Ovary (tissue), 10 donors: ENCODE results near the gene TERB1. TPM values are rescaled to one million over a fixed set of nuclear protein-coding genes. Genes with fewer than 3 reads are reported as not detected.
A peak's percentile ranks its signal among the peaks of the same experiment; 100 is the strongest.

Experiments used
- DNase-seq, 5 donors: peaks; one replicate each; pipeline ENCODE4 v3.0.0-alpha.2; 2019 to 2020
- H3K27ac ChIP-seq, 2 donors: fragments of 200-600 bp; one replicate each; pipeline versions ENCODE4 v1.5.1 to v1.8.0; 2019 to 2022
- H3K27me3 ChIP-seq: fragments of 200-600 bp; one replicate; pipeline ENCODE4 v1.8.0; 2022
- H3K36me3 ChIP-seq: fragments of 200-600 bp; sonication (generic); one replicate; pipeline ENCODE4 v1.5.1; 2019
- H3K4me1 ChIP-seq: one replicate; pipeline ENCODE4 v1.8.1; 2013; ENCODE audit warnings: mild to moderate bottlenecking, moderate library complexity; ENCODE audit not compliant: insufficient read depth
- H3K4me3 ChIP-seq: fragments of 200-600 bp; sonication (generic); one replicate; pipeline ENCODE4 v1.5.1; 2017
- H3K9me3 ChIP-seq, 2 donors: fragments of 200-600 bp in 1 of 2; sonication (generic) in 1 of 2; one replicate each; pipeline versions ENCODE4 v1.5.1 to v1.8.1; 2013 to 2019; ENCODE audit warnings: mild to moderate bottlenecking in 1 of 2, moderate library complexity in 1 of 2
- CTCF ChIP-seq, 3 donors: fragments of 450-650 bp in 2 of 3; fragments of 200-600 bp in 1 of 3; IDR thresholded peaks; one replicate each; pipeline versions ENCODE4 v1.5.1 to v1.8.0; 2016 to 2022; ENCODE audit warnings: antibody characterized with exemption in 3 of 3, mild to moderate bottlenecking in 1 of 3
- EP300 ChIP-seq: sonication (generic); formaldehyde crosslinking; IDR thresholded peaks from one replicate; pipeline ENCODE4 v1.6.1; 2017; ENCODE audit warnings: antibody characterized with exemption
- POLR2A ChIP-seq: fragments of 450-650 bp; IDR thresholded peaks from one replicate; pipeline ENCODE4 v1.6.1; 2017; ENCODE audit warnings: antibody characterized with exemption, mild to moderate bottlenecking, moderate library complexity
- WGBS, 3 donors: extraction: QIAGEN DNeasy Blood & Tissue Kit in 1 of 3; methylation state at CpG; one replicate each; pipeline versions ENCODE4 v1.1.5 to v1.1.7; 2013 to 2017; 5-methylcytosine and 5-hydroxymethylcytosine counted together
- intact Hi-C, 4 donors: fragments of 100-400 bp; cut with DNase I; formaldehyde crosslinking; loops; one replicate each; pipeline versions ENCODE4 v1.11.0 to v1.15.1; 2022 to 2023
- long read RNA-seq, 3 donors: library from polyadenylated mRNA in 2 of 3; unstranded in 2 of 3; transcript quantifications; one replicate each; pipeline ENCODE4 v2.0.0 and lab custom pipeline, GENCODE V29; 2021 to 2026
- polyA plus RNA-seq, 2 donors: library from polyadenylated mRNA; stranded (reverse); fragments of 200-250 nt in 1 of 2; fragments of 350-450 nt in 1 of 2; fragmentation: Illumina TruSeq in 1 of 2; extraction: RNeasy Lipid Tissue Mini Kit (QIAGEN cat#74804) in 1 of 2; gene quantifications; one replicate each; pipeline ENCODE4 v1.2.3, GENCODE V29; 2013 to 2014
- total RNA-seq, 7 donors: library from RNA; depleted of rRNA in 2 of 7; stranded (reverse); fragments of >200 nt in 2 of 7; fragmentation: NEBNext Ultra II Directional in 3 of 7; extraction: Animal tissue kit (Norgen Biotek cat#: 25700) in 3 of 7; gene quantifications; one replicate each; pipeline versions ENCODE4 v1.1.0 to v1.2.4, GENCODE V29; 2016 to 2023
- donor health status: DM: no; HTN: no; CAD: no; lungs with moderate emphysema.
- donor health status: DM: no; HTN: no; CAD: no.
- donor health status: Bipolar disorder and iron deficiency.
- donor health status: DM: yes; HTN: yes; CAD: no.
- donor health status: DM: no; HTN: no; CAD: no.
- donor health status: DM: yes; HTN: yes; CAD: no.

Gene TERB1
- under 1 TPM in 3 of 7 donors, not detected in 4; 0.27 to 0.50 (median 0.35) TPM for total RNA-seq
- polyA plus RNA-seq: under 1 TPM in 1 of 2 donors, not detected in 1; 0.04 TPM
- long read RNA-seq, donor 1: 0 reads
- long read RNA-seq, donor 2: 0 reads
- long read RNA-seq, donor 3: 0 reads

- Histone ChIP-seq H3K36me3 (no peaks in the 10 kb centered on the region), H3K27ac (no peak within 1 kb of the TSS), H3K27me3 (no peaks in the 10 kb centered on the region), H3K4me1 (no peaks in the 10 kb centered on the region), H3K9me3 (no peaks in the 10 kb centered on the region), H3K4me3 (no peak within 1 kb of the TSS)
- DNase-seq: no peak
- TF ChIP-seq EP300 (no peak), CTCF (IDR thresholded peaks at IDR 0.05) (no peak), POLR2A (no peak)
- intact Hi-C loops: no loop called here
- 87 to 92% (median 91%) methylated on average over 56 of the region's 56 CpGs for WGBS, 3 donors
Measured at GRCh38 chr16:66801320-66802105, at the start of gene TERB1. TSS of gene TERB1 (minus strand) at chr16:66801584. CDS start at chr16:66796798, 4,786 bp downstream.

GRCh38 chr16:66850115-66850815, 48.9 kb upstream of the TERB1 start:
- H3K27me3 ChIP-seq: no peaks in the 10 kb centered on the region
- peak in 1 of 5 donors; percentile 5 for DNase-seq
- TF ChIP-seq CTCF (IDR thresholded peaks at IDR 0.05): no peak
- TF ChIP-seq POLR2A: no peak
- TF ChIP-seq EP300: no peak
- H3K27ac ChIP-seq: no peak overlapping the region
- H3K4me1 ChIP-seq: no peaks in the 10 kb centered on the region
- intact Hi-C loops: no loop called here
- 87 to 92% (median 87%) methylated on average over 14 of the region's 14 CpGs for WGBS, 3 donors
- H3K9me3 ChIP-seq: no peaks in the 10 kb centered on the region
- H3K36me3 ChIP-seq: no peaks in the 10 kb centered on the region
- no peak overlapping the region for H3K4me3 ChIP-seq

GRCh38 chr16:66849549-66849948, 48.2 kb upstream of the TERB1 start:
- Histone ChIP-seq H3K27ac (no peak overlapping the region), H3K36me3 (no peaks in the 10 kb centered on the region), H3K4me1 (peaks cover 4% of the 10 kb centered on the region), H3K9me3 (no peaks in the 10 kb centered on the region), H3K4me3 (no peak overlapping the region), H3K27me3 (no peaks in the 10 kb centered on the region)
- TF ChIP-seq EP300: no peak
- TF ChIP-seq POLR2A: no peak
- TF ChIP-seq CTCF (IDR thresholded peaks at IDR 0.05): no peak
- no peak for DNase-seq
- intact Hi-C loops: no loop called here
- 79 to 90% (median 87%) methylated on average over 4 of the region's 4 CpGs for WGBS, 3 donors

GRCh38 chr16:66849021-66849420, 47.6 kb upstream of the TERB1 start:
- intact Hi-C loops: no loop called here
- DNase-seq: no peak
- Histone ChIP-seq H3K27ac (no peak overlapping the region), H3K27me3 (no peaks in the 10 kb centered on the region), H3K4me1 (peaks cover 7% of the 10 kb centered on the region), H3K4me3 (no peak overlapping the region), H3K9me3 (no peaks in the 10 kb centered on the region), H3K36me3 (no peaks in the 10 kb centered on the region)
- WGBS, 3 donors: 77 to 89% (median 89%) methylated on average over 2 of the region's 2 CpGs
- TF ChIP-seq EP300 (no peak), CTCF (IDR thresholded peaks at IDR 0.05) (no peak), POLR2A (no peak)
